ENCODE results near the gene TIGD1.

TIGD1 gene

GRCh38 chr2:232562515-232563151, 12.3 kb upstream of the TIGD1 start:
- TF ChIP-seq EZH2phosphoT487 (IDR thresholded peaks at IDR 0.05; ENCODE audit: low read depth) (no peak), CTCF (IDR thresholded peaks at IDR 0.05; ENCODE audit: low read depth, low read length) (no peak)
- no peaks in the 10 kb centered on the region for H3K27me3 ChIP-seq (ENCODE audit: low read depth, low read length)
- peaks cover 25% of the 10 kb centered on the region for H3K36me3 ChIP-seq (replicated peaks; ENCODE audit: low read depth, low read length)

GRCh38 chr2:232556426-232556825, 6.1 kb upstream of the TIGD1 start:
- Histone ChIP-seq H3K9me3 (ENCODE audit: insufficient read depth, low read length) (no peaks in the 10 kb centered on the region), H4K20me1 (ENCODE audit: insufficient read depth, low read length) (0 out of 2 replicates have a peak, but pooled peaks cover 5% of the 10 kb centered on the region), H3K4me2 (ENCODE audit: low read length) (no peak overlapping the region), H2AFZ (ENCODE audit: low read depth, low read length) (no peak overlapping the region), H3K4me1 (ENCODE audit: low read length) (peaks cover 5% of the 10 kb centered on the region), H3K27me3 (ENCODE audit: low read depth, low read length) (no peaks in the 10 kb centered on the region), H3K4me3 (ENCODE audit: low read length) (no peak overlapping the region), H3K27ac (ENCODE audit: low read length) (no peak overlapping the region), H3K9ac (ENCODE audit: low read length) (no peak overlapping the region), H3K36me3 (replicated peaks; ENCODE audit: low read depth, low read length) (peaks cover 19% of the 10 kb centered on the region), H3K79me2 (ENCODE audit: low read length) (peaks cover 49% of the 10 kb centered on the region)
- TF ChIP-seq EZH2phosphoT487 (IDR thresholded peaks at IDR 0.05; ENCODE audit: low read depth) = no peak
- TF ChIP-seq CTCF (IDR thresholded peaks at IDR 0.05; ENCODE audit: low read depth, low read length) = no peak

More at GRCh38 chr2:232562515-232563151, 12.3 kb upstream of the TIGD1 start:
- Histone ChIP-seq H3K4me3 (ENCODE audit: low read length) (no peak overlapping the region), H2AFZ (ENCODE audit: low read depth, low read length) (no peak overlapping the region), H3K9ac (ENCODE audit: low read length) (no peak overlapping the region), H3K79me2 (ENCODE audit: low read length) (no peaks in the 10 kb centered on the region), H3K4me1 (ENCODE audit: low read length) (peaks cover 6% of the 10 kb centered on the region; the same call in 1 of the 2 replicates), H4K20me1 (ENCODE audit: insufficient read depth, low read length) (no peaks in the 10 kb centered on the region), H3K4me2 (ENCODE audit: low read length) (no peak overlapping the region), H3K9me3 (ENCODE audit: insufficient read depth, low read length) (no peaks in the 10 kb centered on the region), H3K27ac (ENCODE audit: low read length) (no peak overlapping the region)

GRCh38 chr2:232551776-232552175, 1.4 kb upstream of the TIGD1 start:
- Histone ChIP-seq H3K27me3 (ENCODE audit: low read depth, low read length) (no peaks in the 10 kb centered on the region), H2AFZ (ENCODE audit: low read depth, low read length) (no peak overlapping the region), H3K9me3 (ENCODE audit: insufficient read depth, low read length) (no peaks in the 10 kb centered on the region), H3K4me2 (ENCODE audit: low read length) (peak overlapping the region; percentile 91), H3K4me3 (ENCODE audit: low read length) (peak overlapping the region; percentile 92), H4K20me1 (ENCODE audit: insufficient read depth, low read length) (0 out of 2 replicates have a peak, but pooled peaks cover 7% of the 10 kb centered on the region), H3K27ac (ENCODE audit: low read length) (no peak overlapping the region), H3K4me1 (ENCODE audit: low read length) (peaks cover 7% of the 10 kb centered on the region), H3K79me2 (ENCODE audit: low read length) (peaks cover 89% of the 10 kb centered on the region), H3K36me3 (replicated peaks; ENCODE audit: low read depth, low read length) (peaks cover 17% of the 10 kb centered on the region), H3K9ac (ENCODE audit: low read length) (peak overlapping the region; percentile 92)
- TF ChIP-seq CTCF (IDR thresholded peaks at IDR 0.05; ENCODE audit: low read depth, low read length) (no peak), EZH2phosphoT487 (IDR thresholded peaks at IDR 0.05; ENCODE audit: low read depth) (no peak)

- Histone ChIP-seq H2AFZ (ENCODE audit: low read depth, low read length) (no peak overlapping the region), H3K4me3 (ENCODE audit: low read length) (peak overlapping the region; percentile 92), H4K20me1 (ENCODE audit: insufficient read depth, low read length) (0 out of 2 replicates have a peak, but pooled peaks cover 7% of the 10 kb centered on the region), H3K36me3 (replicated peaks; ENCODE audit: low read depth, low read length) (peaks cover 18% of the 10 kb centered on the region), H3K27me3 (ENCODE audit: low read depth, low read length) (no peaks in the 10 kb centered on the region), H3K79me2 (ENCODE audit: low read length) (peaks cover 93% of the 10 kb centered on the region), H3K27ac (ENCODE audit: low read length) (0 out of 2 replicates have a peak overlapping the region, but pooled peaks have one; percentile 82), H3K9ac (ENCODE audit: low read length) (peak overlapping the region; percentile 92), H3K4me1 (ENCODE audit: low read length) (peaks cover 7% of the 10 kb centered on the region), H3K4me2 (ENCODE audit: low read length) (peak overlapping the region; percentile 91), H3K9me3 (ENCODE audit: insufficient read depth, low read length) (no peaks in the 10 kb centered on the region)
- TF ChIP-seq EZH2phosphoT487 (IDR thresholded peaks at IDR 0.05; ENCODE audit: low read depth) (no peak), CTCF (IDR thresholded peaks at IDR 0.05; ENCODE audit: low read depth, low read length) (no peak)
Measured at GRCh38 chr2:232551250-232551638, 887 bp upstream of the TIGD1 start.
